ENCODE data around the gene MAP7. TPM values are rescaled to one million over a fixed set of nuclear protein-coding genes. Genes with fewer than 3 reads are reported as not detected.

Gene MAP7
- total and polyA plus RNA-seq, 9 of the 15 experiments (the other 6 are each of a cell fraction or from before 2014, with no cell fraction given), result 0.76 to 7.7 (median 3.9) TPM

DNA sequence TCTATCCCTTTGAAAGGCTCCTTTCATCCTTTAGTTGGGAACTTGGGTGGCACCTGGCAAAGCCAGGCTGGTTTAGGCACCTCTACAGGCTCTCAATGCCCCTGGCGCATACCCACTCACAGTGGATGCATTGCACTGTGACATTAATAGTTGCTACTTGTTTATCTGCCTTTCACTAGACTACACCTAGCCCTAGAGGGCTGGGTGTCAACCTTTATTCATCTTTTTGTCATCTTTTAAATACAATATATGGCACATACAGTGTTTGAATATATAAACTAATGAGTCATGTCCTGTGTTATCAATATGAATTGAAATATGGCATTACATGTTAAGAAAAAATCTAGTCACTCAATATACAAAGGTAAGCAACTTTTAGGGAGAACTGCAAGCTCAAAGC, 140.6 kb downstream of the MAP7 start:
- no peak for FAIRE-seq
- Histone ChIP-seq H3K79me2 (ENCODE audit: control insufficient read depth, insufficient read depth, low read length) (no peaks in the 10 kb centered on the region), H4K20me1 (replicated peaks; ENCODE audit: control insufficient read depth, insufficient read depth, low read length) (no peaks in the 10 kb centered on the region), H3K4me1 (replicated peaks in 1 of 2; ENCODE audit: control insufficient read depth in 2 of 2, insufficient read depth in 2 of 2, low read length in 2 of 2) (peaks cover 0 to 14% of the 10 kb centered on the region in 2 experiments; a peak in 3 of 5 replicates), H3K9me3 (replicated peaks; ENCODE audit: control insufficient read depth, insufficient read depth, low read depth, low read length) (no peaks in the 10 kb centered on the region), H2AFZ (ENCODE audit: low read depth, low read length) (no peak overlapping the region), H3K36me3 (ENCODE audit: control insufficient read depth, insufficient read depth, low read length) (no peaks in the 10 kb centered on the region), H3K4me2 (ENCODE audit: insufficient read depth, low read length) (no peak overlapping the region), H3K27me3 (ENCODE audit: control insufficient read depth in 2 of 2, insufficient read depth in 2 of 2, low read length in 2 of 2) (0 out of 5 replicates have a peak, but pooled peaks cover 0 to 8% of the 10 kb centered on the region in 2 experiments), H3K9me1 (ENCODE audit: control insufficient read depth, insufficient read depth, low read length) (no peaks in the 10 kb centered on the region), H3K27ac (ENCODE audit: extremely low read depth, low read depth, low read length) (no peak overlapping the region), H3K9ac (ENCODE audit: insufficient read depth in 1 of 2, low read depth in 2 of 2, low read length in 2 of 2) (no peak overlapping the region), H3K4me3 (no peak overlapping the region)
- intact Hi-C loops (cut with micrococcal nuclease), result no loop called here
- 52% methylated on average over 1 of the region's 1 CpG for WGBS (ENCODE audit: insufficient coverage, low coverage, missing lambda C conversion rate)
- in situ Hi-C loops (cut with MboI), result no loop called here
- BruUV-seq (replicated peaks), result no TSS peak
- POLR2A ChIA-PET, result interaction anchor here (1.0 to 1.1 kb wide), 2 partner anchors 22 to 61 kb away, joined by 3 read pairs; no protein-coding TSS in a partner anchor
- no peak for ATAC-seq
- no peak for DNase-seq (ENCODE audit: extremely low read depth in 1 of 4, low spot score in 3 of 4)
- CTCF ChIA-PET (ENCODE audit: low intra/inter-chr PET ratio), result no interaction called here
- TF ChIP-seq NEUROD1 (IDR thresholded peaks at IDR 0.05; ENCODE audit: borderline replicate concordance, low read depth, low read length, partially characterized antibody) (no peak), RBM14 (IDR thresholded peaks at IDR 0.05; ENCODE audit: borderline replicate concordance, insufficient read depth, low read depth, low read length) (no peak), ZNF79 (CRISPR knock-in tag; IDR thresholded peaks at IDR 0.05; ENCODE audit: low read depth) (no peak), PYGO2 (tag; IDR thresholded peaks at IDR 0.05) (no peak), HCFC1 (IDR thresholded peaks at IDR 0.05; ENCODE audit: low read depth, low read length) (no peak)
- TF ChIP-seq, protein P1, sequence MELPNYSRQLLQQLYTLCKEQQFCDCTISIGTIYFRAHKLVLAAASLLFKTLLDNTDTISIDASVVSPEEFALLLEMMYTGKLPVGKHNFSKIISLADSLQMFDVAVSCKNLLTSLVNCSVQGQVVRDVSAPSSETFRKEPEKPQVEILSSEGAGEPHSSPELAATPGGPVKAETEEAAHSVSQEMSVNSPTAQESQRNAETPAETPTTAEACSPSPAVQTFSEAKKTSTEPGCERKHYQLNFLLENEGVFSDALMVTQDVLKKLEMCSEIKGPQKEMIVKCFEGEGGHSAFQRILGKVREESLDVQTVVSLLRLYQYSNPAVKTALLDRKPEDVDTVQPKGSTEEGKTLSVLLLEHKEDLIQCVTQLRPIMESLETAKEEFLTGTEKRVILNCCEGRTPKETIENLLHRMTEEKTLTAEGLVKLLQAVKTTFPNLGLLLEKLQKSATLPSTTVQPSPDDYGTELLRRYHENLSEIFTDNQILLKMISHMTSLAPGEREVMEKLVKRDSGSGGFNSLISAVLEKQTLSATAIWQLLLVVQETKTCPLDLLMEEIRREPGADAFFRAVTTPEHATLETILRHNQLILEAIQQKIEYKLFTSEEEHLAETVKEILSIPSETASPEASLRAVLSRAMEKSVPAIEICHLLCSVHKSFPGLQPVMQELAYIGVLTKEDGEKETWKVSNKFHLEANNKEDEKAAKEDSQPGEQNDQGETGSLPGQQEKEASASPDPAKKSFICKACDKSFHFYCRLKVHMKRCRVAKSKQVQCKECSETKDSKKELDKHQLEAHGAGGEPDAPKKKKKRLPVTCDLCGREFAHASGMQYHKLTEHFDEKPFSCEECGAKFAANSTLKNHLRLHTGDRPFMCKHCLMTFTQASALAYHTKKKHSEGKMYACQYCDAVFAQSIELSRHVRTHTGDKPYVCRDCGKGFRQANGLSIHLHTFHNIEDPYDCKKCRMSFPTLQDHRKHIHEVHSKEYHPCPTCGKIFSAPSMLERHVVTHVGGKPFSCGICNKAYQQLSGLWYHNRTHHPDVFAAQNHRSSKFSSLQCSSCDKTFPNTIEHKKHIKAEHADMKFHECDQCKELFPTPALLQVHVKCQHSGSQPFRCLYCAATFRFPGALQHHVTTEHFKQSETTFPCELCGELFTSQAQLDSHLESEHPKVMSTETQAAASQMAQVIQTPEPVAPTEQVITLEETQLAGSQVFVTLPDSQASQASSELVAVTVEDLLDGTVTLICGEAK (IDR thresholded peaks at IDR 0.05), result no peak
- TF ChIP-seq, protein P1 (CRISPR knock-in tag; IDR thresholded peaks at IDR 0.05), result no peak
- TF ChIP-seq, protein P2, sequence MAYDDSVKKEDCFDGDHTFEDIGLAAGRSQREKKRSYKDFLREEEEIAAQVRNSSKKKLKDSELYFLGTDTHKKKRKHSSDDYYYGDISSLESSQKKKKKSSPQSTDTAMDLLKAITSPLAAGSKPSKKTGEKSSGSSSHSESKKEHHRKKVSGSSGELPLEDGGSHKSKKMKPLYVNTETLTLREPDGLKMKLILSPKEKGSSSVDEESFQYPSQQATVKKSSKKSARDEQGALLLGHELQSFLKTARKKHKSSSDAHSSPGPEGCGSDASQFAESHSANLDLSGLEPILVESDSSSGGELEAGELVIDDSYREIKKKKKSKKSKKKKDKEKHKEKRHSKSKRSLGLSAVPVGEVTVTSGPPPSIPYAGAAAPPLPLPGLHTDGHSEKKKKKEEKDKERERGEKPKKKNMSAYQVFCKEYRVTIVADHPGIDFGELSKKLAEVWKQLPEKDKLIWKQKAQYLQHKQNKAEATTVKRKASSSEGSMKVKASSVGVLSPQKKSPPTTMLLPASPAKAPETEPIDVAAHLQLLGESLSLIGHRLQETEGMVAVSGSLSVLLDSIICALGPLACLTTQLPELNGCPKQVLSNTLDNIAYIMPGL (CRISPR knock-in tag; IDR thresholded peaks at IDR 0.05), result no peak
- TF ChIP-seq, protein P3, sequence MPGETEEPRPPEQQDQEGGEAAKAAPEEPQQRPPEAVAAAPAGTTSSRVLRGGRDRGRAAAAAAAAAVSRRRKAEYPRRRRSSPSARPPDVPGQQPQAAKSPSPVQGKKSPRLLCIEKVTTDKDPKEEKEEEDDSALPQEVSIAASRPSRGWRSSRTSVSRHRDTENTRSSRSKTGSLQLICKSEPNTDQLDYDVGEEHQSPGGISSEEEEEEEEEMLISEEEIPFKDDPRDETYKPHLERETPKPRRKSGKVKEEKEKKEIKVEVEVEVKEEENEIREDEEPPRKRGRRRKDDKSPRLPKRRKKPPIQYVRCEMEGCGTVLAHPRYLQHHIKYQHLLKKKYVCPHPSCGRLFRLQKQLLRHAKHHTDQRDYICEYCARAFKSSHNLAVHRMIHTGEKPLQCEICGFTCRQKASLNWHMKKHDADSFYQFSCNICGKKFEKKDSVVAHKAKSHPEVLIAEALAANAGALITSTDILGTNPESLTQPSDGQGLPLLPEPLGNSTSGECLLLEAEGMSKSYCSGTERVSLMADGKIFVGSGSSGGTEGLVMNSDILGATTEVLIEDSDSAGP (CRISPR knock-in tag; IDR thresholded peaks at IDR 0.05), result no peak
